GM18907 (cell line): ENCODE data around the gene CPED1.
A peak's percentile ranks its signal among the peaks of the same experiment; 100 is the strongest.
"Not testable (repeated sequence)": the region's sequence is repeated elsewhere in the genome, so short reads cannot be mapped to it uniquely, and the experiment has no call there.

Experiments
- ATAC-seq: cut with Tn5 transposase; IDR thresholded peaks from one replicate; pipeline ENCODE4 v1.9.1; 2021; ENCODE audit warnings: mild to moderate bottlenecking, moderate library complexity; ENCODE audit not compliant: unreplicated experiment

CPED1 gene

GRCh38 chr7:121301446-121302213, 313.1 kb downstream of the CPED1 start:
- no peak for ATAC-seq

DNA sequence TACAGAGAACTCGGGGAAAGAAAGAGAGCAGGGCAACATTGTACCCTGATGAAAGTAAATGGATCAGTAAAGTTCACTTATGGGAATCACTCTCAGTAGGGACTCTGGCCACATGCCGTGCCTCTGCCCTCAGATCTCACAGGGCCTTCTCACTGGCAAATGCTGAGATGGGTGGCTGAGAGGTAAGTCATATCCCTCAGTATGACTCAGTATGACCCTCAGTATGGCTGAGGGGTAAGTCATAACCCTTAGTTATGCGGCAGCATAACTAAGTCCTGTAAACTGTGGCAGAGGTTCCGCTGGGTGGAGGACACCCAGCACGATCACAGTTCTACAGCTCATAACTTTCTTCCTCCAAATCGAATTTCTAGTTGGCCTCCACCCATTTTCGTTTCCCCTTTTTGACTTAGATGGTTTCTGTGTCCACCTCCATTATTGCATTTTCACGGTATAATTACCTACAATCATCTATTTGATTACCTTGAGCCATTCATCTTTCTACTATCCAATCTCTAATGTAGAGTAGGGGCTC, 313.8 kb downstream of the CPED1 start:
- peak; percentile 95 for ATAC-seq

DNA sequence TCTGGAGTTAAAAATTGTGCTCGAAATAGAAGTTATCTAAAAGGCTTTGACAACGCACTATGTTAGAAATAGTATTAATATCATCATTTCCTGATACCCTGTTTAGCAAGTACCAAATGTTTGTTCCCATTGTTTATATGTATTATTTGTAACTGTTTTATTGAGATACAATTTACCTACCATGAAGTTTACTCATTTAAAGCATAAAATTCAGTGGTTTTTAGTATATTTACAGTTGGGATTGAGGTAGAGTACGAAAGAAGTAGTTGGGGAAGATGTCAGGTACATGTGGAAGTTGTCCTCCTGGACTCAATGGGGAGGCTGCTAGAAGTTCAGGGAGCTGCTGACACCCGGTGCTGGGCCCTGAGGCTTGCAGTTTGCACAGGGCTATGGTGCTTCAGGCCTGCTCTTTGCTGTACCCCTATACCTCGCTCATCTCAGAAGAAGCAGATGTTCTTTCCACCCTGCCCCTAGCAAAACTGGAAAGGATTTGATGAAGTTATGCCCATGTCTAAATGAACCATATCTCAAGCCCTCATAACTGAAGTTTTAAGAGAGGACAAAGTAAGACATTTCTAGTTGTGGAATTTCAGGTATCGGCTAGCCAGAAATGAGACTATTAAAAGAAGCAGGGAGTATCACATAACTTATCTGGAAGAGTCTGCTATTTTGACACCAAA, 315.1 kb downstream of the CPED1 start:
- ATAC-seq, result no peak

DNA sequence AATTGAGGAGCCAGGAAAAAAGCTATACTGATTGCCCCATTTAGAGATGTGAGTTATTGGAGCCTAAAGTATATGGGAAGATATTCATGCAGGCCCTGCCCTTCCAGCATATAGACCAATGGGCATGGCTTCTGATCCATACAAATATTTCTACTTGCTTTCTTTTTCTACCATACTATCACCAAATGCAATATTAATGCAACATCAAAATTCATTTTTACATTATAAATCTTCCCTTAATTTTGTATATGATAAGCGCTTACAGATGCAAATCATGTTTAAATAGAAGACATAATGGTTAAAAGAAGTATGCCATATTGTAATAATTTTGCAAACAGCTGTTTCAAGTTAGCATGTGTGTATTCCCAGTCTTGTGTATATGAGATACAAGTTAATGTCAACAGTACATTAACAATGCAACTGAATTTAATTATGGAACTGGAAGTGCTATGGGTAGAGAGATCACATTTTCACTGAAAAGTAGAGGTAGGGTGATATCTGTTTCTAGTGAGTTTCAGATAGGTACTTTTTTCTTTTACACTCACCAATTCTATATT, 315.7 kb downstream of the CPED1 start:
- no peak for ATAC-seq

GRCh38 chr7:121305109-121305508, 316.6 kb downstream of the CPED1 start:
- no peak for ATAC-seq

DNA sequence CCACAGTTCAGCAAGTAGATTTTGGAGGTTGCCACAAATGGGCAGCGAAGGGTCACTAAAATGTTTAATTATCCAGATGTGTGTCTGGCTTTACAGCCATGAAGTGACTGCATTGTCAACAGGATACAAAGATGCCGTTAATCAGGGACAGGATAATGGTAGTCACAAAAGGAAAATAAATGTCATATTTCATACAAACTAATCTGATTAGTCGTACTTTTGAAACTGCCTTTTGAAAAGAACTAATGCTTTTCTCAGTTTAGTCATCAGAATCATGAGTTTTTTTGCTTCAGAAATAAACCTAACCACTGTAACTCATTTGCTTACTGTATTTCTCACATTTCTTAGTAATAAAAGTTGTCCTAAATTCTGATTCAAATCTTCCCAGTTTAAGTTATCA, 318.1 kb downstream of the CPED1 start:
- ATAC-seq, result no peak

DNA sequence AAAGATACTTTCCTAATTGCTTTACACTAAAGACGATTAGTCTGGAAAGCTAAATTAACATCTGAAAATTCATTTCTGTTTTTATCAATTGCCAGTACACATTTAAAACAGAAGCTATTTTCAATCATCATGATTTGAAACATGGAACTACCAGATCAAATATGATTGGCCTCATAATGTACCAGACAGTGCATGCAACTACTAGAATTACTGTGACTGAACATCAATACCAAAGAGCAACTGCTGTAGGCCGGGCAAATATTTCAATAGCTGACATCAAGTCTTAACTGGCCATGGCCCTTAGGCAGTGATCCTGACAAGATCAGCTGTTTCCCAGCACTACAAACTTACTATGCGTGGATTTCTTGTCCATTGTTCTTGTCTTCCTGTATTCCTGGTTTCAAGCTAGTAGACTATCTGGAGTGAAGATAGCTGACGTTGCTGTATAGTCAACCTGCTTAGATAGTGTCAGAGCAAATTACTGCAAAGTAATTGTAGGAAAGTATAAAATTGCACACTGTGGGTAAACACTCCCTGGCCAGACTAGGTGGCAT, 318.6 kb downstream of the CPED1 start:
- ATAC-seq, result no peak

GRCh38 chr7:121313220-121313792, 324.8 kb downstream of the CPED1 start:
- ATAC-seq, result no peak

GRCh38 chr7:121313793-121314676, 325.5 kb downstream of the CPED1 start:
- peak; percentile 94 for ATAC-seq

DNA sequence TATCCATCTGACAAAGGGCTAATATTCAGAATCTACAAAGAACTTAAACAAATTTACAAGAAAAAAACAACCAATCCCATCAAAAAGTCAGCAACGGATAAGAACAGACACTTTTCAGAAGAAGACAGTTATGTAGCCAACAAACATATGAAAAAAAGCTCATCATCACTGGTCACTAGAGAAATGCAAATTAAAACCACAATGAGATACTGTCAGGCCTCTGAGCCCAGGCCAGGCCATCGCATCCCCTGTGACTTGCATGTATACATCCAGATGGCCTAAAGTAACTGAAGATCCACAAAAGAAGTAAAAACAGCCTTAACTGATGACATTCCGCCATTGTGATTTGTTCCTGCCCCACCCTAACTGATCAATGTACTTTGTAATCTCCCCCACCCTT, 326.7 kb downstream of the CPED1 start:
- ATAC-seq, result not testable (repeated sequence)

- ATAC-seq, result no peak
Observed at GRCh38 chr7:121322460-121322859, 333.9 kb downstream of the CPED1 start.

DNA sequence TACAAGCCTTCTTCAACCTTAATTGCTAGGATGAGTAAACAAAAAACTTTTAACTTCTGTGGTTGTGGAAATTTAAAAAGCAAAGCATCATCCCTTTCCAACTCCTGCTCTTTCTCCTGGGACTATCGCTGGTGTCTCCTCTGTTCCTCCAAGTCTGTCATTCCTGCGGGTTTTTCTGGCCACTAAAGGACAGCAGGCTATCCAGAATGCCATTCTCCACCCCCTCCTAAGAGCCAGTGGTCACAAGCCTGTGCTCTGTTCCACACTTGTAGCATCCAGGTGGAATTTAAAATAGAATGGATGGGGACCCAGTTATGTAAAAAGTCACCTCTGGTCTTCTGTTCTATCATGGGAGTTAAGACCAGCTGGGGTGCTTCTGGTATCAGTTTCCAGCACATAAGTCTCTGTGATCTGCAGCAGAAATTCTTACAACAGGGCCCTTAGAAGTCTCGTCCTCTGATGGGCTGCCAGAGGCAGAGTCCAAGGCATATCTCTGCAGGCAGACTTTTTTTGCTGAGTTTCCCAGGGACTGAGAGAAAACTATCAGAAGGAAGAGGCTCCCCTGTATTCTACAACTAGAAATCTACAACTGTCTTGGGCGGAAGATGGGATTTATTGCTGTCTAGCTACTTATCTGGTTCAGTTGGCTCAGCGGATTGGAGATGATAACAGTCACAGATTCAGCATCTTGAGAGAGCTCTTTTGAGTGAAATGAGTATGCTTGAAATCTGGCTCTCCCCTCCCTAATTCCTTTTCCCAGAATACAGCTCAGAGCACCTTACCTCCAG, 335.2 kb downstream of the CPED1 start:
- no peak for ATAC-seq

- ATAC-seq, result no peak
Observed at GRCh38 chr7:121327671-121328070, 339.2 kb downstream of the CPED1 start.

DNA sequence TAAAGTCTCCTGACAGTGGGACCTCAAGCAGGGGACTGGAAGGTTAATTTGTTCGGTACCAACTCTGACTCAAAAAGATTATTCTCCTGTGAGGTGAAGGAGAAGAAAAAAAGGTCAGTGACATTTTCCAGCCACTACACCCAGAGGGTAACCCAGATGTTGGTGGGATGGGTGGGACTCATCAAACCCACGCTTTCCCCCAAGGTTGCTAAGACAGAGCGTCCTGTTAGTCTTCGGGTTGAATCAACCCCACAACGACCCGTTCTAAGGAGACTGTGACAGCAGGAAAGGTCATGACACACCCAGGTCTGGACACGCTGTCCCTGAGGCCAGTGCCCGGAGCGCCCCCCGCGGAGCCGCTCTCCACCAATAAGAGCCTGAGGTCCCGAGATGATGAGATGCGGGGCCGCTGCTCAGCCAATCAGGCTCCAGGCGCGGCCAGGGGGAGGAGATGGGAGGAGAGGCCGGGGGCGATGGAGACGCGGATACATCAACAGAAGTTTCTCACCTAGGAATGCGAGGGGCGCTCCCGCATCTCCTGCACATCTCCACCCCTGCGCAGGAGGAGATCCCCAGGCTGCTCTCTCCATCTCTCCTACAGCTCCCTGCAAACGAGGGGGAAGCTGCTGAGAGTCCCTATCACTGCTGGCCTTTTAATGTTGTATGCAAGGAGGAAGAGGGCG, 340.1 kb downstream of the CPED1 start, which contains the start of gene WNT16:
Gene WNT16 (plus strand): TSS at position 493 of the 683 bp plus-strand sequence. CDS start 293 bp downstream, outside the sequence.
- ATAC-seq, result no peak

DNA sequence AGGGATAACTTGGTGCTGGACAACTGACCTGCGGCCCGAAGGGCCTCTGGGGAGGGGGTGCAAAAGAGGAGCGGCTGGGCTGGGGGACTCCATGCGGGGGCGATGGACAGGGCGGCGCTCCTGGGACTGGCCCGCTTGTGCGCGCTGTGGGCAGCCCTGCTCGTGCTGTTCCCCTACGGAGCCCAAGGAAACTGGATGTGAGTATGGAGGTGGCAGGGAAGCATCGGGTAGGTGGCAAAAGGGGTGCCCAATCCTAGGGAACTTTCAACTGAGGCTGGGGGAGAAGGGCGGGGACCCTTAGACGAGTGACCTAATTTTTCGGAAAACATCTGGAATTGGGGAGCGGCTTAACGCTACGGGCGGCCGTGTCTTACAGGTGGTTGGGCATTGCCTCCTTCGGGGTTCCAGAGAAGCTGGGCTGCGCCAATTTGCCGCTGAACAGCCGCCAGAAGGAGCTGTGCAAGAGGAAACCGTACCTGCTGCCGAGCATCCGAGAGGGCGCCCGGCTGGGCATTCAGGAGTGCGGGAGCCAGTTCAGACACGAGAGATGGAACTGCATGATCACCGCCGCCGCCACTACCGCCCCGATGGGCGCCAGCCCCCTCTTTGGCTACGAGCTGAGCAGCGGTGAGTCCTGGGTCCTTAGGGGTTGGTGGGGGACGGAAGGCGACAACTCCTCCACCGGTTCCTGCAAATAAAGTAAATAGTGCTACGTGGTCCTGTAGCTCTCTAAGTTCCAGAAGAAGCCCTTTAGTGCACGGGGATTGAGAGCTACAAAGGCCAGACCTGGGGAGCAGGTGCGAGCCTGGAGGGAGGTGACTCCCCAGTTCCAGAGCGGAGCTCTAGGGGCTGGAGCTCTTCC, 340.9 kb downstream of the CPED1 start:
- peak; percentile 63 for ATAC-seq

DNA sequence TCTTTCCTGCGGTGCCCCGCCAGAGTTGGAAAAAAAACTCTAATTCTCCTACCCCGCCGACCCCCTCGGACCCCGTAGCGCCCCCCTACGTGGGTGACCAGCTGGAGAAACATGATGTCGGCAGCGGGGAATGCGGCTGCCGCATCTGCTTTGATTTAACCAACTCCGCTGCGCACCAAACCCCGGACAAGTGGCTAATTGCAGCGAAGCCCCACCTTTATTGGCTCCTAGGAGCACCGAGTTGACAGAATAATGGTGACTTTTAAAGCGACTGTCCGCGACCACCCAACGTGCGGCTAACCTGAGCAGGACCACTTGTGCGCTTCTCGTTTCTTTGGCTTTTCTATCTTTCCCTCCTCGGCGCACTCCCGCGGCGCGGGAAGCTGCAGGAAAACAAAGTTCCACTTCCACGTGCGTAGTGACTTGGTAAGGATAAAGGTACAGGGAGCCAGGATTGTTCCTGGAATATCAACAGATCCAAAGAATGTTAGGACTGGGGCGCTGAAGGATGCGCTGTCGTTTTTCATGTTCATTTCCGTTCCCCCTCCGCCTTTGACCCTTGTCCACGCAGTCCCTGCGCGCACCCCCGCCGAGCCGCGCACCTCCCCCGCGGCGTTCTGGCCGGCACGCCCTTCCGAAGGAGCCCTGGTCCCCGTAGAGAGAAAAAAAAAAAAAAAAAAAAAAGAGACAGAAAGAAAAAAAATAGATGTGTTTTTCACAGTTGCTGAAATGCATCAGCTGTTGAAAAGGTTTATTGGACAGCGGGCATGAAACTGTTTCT, 341.7 kb downstream of the CPED1 start:
- ATAC-seq, result peak; percentile 40

- ATAC-seq, result no peak
Observed at GRCh38 chr7:121331048-121331447, 342.5 kb downstream of the CPED1 start.
